ENCODE measurements around the gene RCVRN. TPM values are rescaled to one million over a fixed set of nuclear protein-coding genes. Genes with fewer than 3 reads are reported as not detected.

The RCVRN gene
- total and polyA plus RNA-seq, 9 of the 15 experiments (the other 6 are each of a cell fraction or from before 2014, with no cell fraction given) = not detected

DNA sequence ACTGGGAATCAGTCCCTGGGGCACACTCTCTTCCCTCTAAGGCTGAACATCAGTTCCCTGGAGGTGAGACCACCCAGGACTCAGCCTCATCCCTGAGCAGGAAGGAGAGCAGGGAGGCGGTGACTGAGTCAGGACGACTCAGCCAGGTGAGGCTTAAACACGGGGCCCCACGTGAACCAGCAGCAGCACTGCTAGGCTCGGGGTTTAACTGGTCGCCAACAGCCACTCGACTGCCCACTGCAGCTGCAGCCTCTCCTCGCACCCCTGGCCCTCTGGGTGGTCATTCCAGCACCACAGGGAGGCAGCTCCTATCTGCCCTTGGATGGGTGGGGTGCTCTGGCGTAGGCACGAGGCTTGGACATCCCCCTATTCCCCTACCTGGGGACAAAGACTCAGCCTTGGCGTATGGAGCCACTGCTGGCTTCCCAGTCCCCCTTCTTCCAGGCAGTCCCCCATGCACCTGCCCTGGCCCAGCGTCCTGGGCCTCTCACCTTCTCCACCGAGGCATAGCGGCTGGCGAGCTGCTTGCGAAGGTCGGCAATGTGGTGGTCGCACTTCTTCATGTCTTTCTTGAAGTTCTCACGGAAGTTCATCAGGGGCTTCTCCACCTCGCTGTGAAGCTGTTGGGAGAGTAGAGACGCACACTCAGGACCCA, 21.2 kb upstream of the RCVRN start:
- no peak overlapping the region for H2AFZ ChIP-seq (ENCODE audit: low read depth, low read length)
- POLR2A ChIA-PET = interaction anchor here (0.7 kb wide), 1 partner anchor 38 kb away, joined by 3 read pairs; no protein-coding TSS in a partner anchor
- no peaks in the 10 kb centered on the region for H3K9me3 ChIP-seq (replicated peaks; ENCODE audit: control insufficient read depth, insufficient read depth, low read depth, low read length)
- H3K9ac ChIP-seq (ENCODE audit: insufficient read depth in 1 of 2, low read depth in 2 of 2, low read length in 2 of 2) = no peak overlapping the region
- H4K20me1 ChIP-seq (replicated peaks; ENCODE audit: control insufficient read depth, insufficient read depth, low read length) = no peaks in the 10 kb centered on the region
- H3K4me2 ChIP-seq (ENCODE audit: insufficient read depth, low read length) = no peak overlapping the region
- H3K79me2 ChIP-seq (ENCODE audit: control insufficient read depth, insufficient read depth, low read length) = no peaks in the 10 kb centered on the region
- CTCF ChIA-PET (ENCODE audit: low intra/inter-chr PET ratio) = no interaction called here
- FAIRE-seq (no peak), ATAC-seq (no peak), DNase-seq (ENCODE audit: extremely low read depth in 1 of 4, low spot score in 3 of 4) (no peak)
- intact Hi-C loops (cut with micrococcal nuclease) (no loop called here), in situ Hi-C loops (cut with MboI) (loop anchor here (10.0 kb wide), 1 partner anchor 689 kb away; no protein-coding TSS in a partner anchor)
- no TSS peak for BruUV-seq (replicated peaks)
- H3K9me1 ChIP-seq (ENCODE audit: control insufficient read depth, insufficient read depth, low read length) = no peaks in the 10 kb centered on the region
- no peak overlapping the region for H3K27ac ChIP-seq (ENCODE audit: extremely low read depth, low read depth, low read length)
- no peaks in the 10 kb centered on the region for H3K4me1 ChIP-seq (replicated peaks in 1 of 2; ENCODE audit: control insufficient read depth in 2 of 2, insufficient read depth in 2 of 2, low read length in 2 of 2)
- no peaks in the 10 kb centered on the region for H3K36me3 ChIP-seq (ENCODE audit: control insufficient read depth, insufficient read depth, low read length)
- H3K27me3 ChIP-seq (ENCODE audit: control insufficient read depth in 2 of 2, insufficient read depth in 2 of 2, low read length in 2 of 2) = no peaks in the 10 kb centered on the region; a peak in 2 of 5 replicates
- no peak overlapping the region for H3K4me3 ChIP-seq
- WGBS (ENCODE audit: insufficient coverage, low coverage, missing lambda C conversion rate) = 1% methylated on average over 15 of the region's 21 CpGs
- TF ChIP-seq, protein P1, sequence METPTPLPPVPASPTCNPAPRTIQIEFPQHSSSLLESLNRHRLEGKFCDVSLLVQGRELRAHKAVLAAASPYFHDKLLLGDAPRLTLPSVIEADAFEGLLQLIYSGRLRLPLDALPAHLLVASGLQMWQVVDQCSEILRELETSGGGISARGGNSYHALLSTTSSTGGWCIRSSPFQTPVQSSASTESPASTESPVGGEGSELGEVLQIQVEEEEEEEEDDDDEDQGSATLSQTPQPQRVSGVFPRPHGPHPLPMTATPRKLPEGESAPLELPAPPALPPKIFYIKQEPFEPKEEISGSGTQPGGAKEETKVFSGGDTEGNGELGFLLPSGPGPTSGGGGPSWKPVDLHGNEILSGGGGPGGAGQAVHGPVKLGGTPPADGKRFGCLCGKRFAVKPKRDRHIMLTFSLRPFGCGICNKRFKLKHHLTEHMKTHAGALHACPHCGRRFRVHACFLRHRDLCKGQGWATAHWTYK (CRISPR knock-in tag; IDR thresholded peaks at IDR 0.05) = no peak
- TF ChIP-seq, protein P2, sequence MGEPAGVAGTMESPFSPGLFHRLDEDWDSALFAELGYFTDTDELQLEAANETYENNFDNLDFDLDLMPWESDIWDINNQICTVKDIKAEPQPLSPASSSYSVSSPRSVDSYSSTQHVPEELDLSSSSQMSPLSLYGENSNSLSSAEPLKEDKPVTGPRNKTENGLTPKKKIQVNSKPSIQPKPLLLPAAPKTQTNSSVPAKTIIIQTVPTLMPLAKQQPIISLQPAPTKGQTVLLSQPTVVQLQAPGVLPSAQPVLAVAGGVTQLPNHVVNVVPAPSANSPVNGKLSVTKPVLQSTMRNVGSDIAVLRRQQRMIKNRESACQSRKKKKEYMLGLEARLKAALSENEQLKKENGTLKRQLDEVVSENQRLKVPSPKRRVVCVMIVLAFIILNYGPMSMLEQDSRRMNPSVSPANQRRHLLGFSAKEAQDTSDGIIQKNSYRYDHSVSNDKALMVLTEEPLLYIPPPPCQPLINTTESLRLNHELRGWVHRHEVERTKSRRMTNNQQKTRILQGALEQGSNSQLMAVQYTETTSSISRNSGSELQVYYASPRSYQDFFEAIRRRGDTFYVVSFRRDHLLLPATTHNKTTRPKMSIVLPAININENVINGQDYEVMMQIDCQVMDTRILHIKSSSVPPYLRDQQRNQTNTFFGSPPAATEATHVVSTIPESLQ (CRISPR knock-in tag; IDR thresholded peaks at IDR 0.05) = no peak
- TF ChIP-seq NR1H2 (CRISPR knock-in tag; IDR thresholded peaks at IDR 0.05) = no peak
- TF ChIP-seq HEY1 (CRISPR knock-in tag; IDR thresholded peaks at IDR 0.05; ENCODE audit: borderline replicate concordance) = no peak
- TF ChIP-seq ZNF766 (CRISPR knock-in tag; conservative IDR thresholded peaks at IDR 0.05) = no peak
- TF ChIP-seq, protein P3, sequence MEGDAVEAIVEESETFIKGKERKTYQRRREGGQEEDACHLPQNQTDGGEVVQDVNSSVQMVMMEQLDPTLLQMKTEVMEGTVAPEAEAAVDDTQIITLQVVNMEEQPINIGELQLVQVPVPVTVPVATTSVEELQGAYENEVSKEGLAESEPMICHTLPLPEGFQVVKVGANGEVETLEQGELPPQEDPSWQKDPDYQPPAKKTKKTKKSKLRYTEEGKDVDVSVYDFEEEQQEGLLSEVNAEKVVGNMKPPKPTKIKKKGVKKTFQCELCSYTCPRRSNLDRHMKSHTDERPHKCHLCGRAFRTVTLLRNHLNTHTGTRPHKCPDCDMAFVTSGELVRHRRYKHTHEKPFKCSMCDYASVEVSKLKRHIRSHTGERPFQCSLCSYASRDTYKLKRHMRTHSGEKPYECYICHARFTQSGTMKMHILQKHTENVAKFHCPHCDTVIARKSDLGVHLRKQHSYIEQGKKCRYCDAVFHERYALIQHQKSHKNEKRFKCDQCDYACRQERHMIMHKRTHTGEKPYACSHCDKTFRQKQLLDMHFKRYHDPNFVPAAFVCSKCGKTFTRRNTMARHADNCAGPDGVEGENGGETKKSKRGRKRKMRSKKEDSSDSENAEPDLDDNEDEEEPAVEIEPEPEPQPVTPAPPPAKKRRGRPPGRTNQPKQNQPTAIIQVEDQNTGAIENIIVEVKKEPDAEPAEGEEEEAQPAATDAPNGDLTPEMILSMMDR (IDR thresholded peaks at IDR 0.05 in 2 of 3, conservative IDR thresholded peaks at IDR 0.05 in 1 of 3; ENCODE audit: insufficient read depth in 2 of 3, low read depth in 1 of 3, low read length in 3 of 3) = no peak
- no peak for TF ChIP-seq FOXA3 (CRISPR knock-in tag; conservative IDR thresholded peaks at IDR 0.05 in 1 of 2, IDR thresholded peaks at IDR 0.05 in 1 of 2)
- TF ChIP-seq ZNF444 (CRISPR knock-in tag; IDR thresholded peaks at IDR 0.05) = no peak
- TF ChIP-seq ELF1 (tag; IDR thresholded peaks at IDR 0.05) = no peak
- TF ChIP-seq POLR2A (conservative IDR thresholded peaks at IDR 0.05) = no peak
- no peak for TF ChIP-seq ZNF175 (CRISPR knock-in tag; IDR thresholded peaks at IDR 0.05; ENCODE audit: low read depth)
- no peak for TF ChIP-seq RCOR1 (IDR thresholded peaks at IDR 0.05; ENCODE audit: borderline replicate concordance in 1 of 2, low read depth in 2 of 2, low read length in 2 of 2)
- TF ChIP-seq MCM7 (IDR thresholded peaks at IDR 0.05) = no peak
- no peak for TF ChIP-seq MECOM (CRISPR knock-in tag; IDR thresholded peaks at IDR 0.05)
- no peak for TF ChIP-seq RUNX1 (IDR thresholded peaks at IDR 0.05; ENCODE audit: low read depth)
- TF ChIP-seq, protein P4, sequence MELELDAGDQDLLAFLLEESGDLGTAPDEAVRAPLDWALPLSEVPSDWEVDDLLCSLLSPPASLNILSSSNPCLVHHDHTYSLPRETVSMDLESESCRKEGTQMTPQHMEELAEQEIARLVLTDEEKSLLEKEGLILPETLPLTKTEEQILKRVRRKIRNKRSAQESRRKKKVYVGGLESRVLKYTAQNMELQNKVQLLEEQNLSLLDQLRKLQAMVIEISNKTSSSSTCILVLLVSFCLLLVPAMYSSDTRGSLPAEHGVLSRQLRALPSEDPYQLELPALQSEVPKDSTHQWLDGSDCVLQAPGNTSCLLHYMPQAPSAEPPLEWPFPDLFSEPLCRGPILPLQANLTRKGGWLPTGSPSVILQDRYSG (tag; conservative IDR thresholded peaks at IDR 0.05; ENCODE audit: low read depth) = no peak
- no peak for TF ChIP-seq ZNF212 (CRISPR knock-in tag; IDR thresholded peaks at IDR 0.05)

Data from K562 (cell line).